CD4-positive, alpha-beta T cell treated with Interleukin-1 beta for 1 hour (primary cell): ENCODE results near the gene ANKRD60.

Experiments used
- DNase-seq, 2 donors: peaks; one replicate each; pipeline ENCODE4 v3.0.0-alpha.2; 2020 to 2022

ANKRD60 gene

GRCh38 chr20:58228484-58229197 is at the start of gene ANKRD60:
Gene ANKRD60 (minus strand): TSS chr20:58228653. CDS start chr20:58228653, 0 bp downstream.
- DNase-seq, result peak; percentile 31 to 65

- no peak for DNase-seq
Measured at GRCh38 chr20:58277578-58278472, 49.4 kb upstream of the ANKRD60 start.

GRCh38 chr20:58277107-58277506 is 48.7 kb upstream of the ANKRD60 start:
- DNase-seq, result no peak

- no peak for DNase-seq
Measured at GRCh38 chr20:58274384-58274783, 45.9 kb upstream of the ANKRD60 start.

GRCh38 chr20:58271606-58272351 is 43.3 kb upstream of the ANKRD60 start:
- no peak for DNase-seq

GRCh38 chr20:58268936-58269619 is 40.6 kb upstream of the ANKRD60 start:
- DNase-seq, result no peak

- no peak for DNase-seq
Measured at GRCh38 chr20:58268421-58268821, 40.0 kb upstream of the ANKRD60 start.

GRCh38 chr20:58267389-58268215 is 39.1 kb upstream of the ANKRD60 start:
- no peak for DNase-seq

GRCh38 chr20:58264271-58264670 is 35.8 kb upstream of the ANKRD60 start:
- no peak for DNase-seq

- DNase-seq, result no peak
Measured at GRCh38 chr20:58261660-58262059, 33.2 kb upstream of the ANKRD60 start.

GRCh38 chr20:58260006-58260405 is 31.6 kb upstream of the ANKRD60 start:
- DNase-seq, result no peak

- DNase-seq, result peak in 1 of 2 donors; percentile 4
Measured at GRCh38 chr20:58256842-58257241, 28.4 kb upstream of the ANKRD60 start.

- no peak for DNase-seq
Measured at GRCh38 chr20:58256307-58256706, 27.9 kb upstream of the ANKRD60 start.

GRCh38 chr20:58254890-58255289 is 26.4 kb upstream of the ANKRD60 start:
- no peak for DNase-seq

GRCh38 chr20:58251979-58252591 is 23.6 kb upstream of the ANKRD60 start:
- DNase-seq, result no peak

- no peak for DNase-seq
Measured at GRCh38 chr20:58251348-58251978, 23.0 kb upstream of the ANKRD60 start.

GRCh38 chr20:58246346-58246745 is 17.9 kb upstream of the ANKRD60 start:
- DNase-seq, result no peak

- no peak for DNase-seq
Measured at GRCh38 chr20:58245931-58246330, 17.5 kb upstream of the ANKRD60 start.

- DNase-seq, result no peak
Measured at GRCh38 chr20:58245181-58245891, 16.9 kb upstream of the ANKRD60 start.

GRCh38 chr20:58244517-58245030 is 16.1 kb upstream of the ANKRD60 start:
- no peak for DNase-seq
